ENCODE data around the gene AAGAB.

AAGAB gene

GRCh38 chr15:67183443-67184169, 70.9 kb downstream of the AAGAB start:
- Histone ChIP-seq H3K4me3 (ENCODE audit: low read depth, low read length) (no peak overlapping the region), H3K27ac (peak overlapping the region; percentile 1), H3K36me3 (replicated peaks) (peaks cover 90% of the 10 kb centered on the region), H3K27me3 (replicated peaks) (no peaks in the 10 kb centered on the region)
- no peak for DNase-seq
- in situ Hi-C loops (cut with HindIII; ENCODE audit: low pct_ligation_motif_present, low sequenced_read_pairs): no loop called here
- TF ChIP-seq, protein P1, sequence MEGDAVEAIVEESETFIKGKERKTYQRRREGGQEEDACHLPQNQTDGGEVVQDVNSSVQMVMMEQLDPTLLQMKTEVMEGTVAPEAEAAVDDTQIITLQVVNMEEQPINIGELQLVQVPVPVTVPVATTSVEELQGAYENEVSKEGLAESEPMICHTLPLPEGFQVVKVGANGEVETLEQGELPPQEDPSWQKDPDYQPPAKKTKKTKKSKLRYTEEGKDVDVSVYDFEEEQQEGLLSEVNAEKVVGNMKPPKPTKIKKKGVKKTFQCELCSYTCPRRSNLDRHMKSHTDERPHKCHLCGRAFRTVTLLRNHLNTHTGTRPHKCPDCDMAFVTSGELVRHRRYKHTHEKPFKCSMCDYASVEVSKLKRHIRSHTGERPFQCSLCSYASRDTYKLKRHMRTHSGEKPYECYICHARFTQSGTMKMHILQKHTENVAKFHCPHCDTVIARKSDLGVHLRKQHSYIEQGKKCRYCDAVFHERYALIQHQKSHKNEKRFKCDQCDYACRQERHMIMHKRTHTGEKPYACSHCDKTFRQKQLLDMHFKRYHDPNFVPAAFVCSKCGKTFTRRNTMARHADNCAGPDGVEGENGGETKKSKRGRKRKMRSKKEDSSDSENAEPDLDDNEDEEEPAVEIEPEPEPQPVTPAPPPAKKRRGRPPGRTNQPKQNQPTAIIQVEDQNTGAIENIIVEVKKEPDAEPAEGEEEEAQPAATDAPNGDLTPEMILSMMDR (IDR thresholded peaks at IDR 0.05; ENCODE audit: low read depth, low read length, missing control alignments): no peak

DNA sequence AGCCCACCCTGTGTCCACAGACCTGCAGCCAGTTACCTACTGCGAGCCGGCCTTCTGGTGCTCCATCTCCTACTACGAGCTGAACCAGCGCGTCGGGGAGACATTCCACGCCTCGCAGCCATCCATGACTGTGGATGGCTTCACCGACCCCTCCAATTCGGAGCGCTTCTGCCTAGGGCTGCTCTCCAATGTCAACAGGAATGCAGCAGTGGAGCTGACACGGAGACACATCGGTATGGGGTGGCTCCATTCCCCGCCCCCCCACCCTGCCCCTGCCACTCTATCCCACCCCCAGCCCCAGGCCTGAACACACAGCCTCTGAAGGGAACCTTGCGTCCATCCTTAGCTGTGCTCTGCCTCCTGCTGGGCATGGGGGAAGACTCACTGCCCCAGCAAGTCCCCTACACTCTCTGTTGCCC, 73.2 kb downstream of the AAGAB start:
- in situ Hi-C loops (cut with HindIII; ENCODE audit: low pct_ligation_motif_present, low sequenced_read_pairs): no loop called here
- TF ChIP-seq, protein P1 (IDR thresholded peaks at IDR 0.05; ENCODE audit: low read depth, low read length, missing control alignments): peak; percentile 28
- peak overlapping the region; percentile 24 for H3K27ac ChIP-seq
- H3K4me3 ChIP-seq (ENCODE audit: low read depth, low read length): no peak overlapping the region
- DNase-seq: no peak
- H3K36me3 ChIP-seq (replicated peaks): peaks cover 88% of the 10 kb centered on the region
- H3K27me3 ChIP-seq (replicated peaks): no peaks in the 10 kb centered on the region

GRCh38 chr15:67180514-67181191, 73.8 kb downstream of the AAGAB start:
- TF ChIP-seq, protein P1 (IDR thresholded peaks at IDR 0.05; ENCODE audit: low read depth, low read length, missing control alignments): peak; percentile 26
- Histone ChIP-seq H3K4me3 (ENCODE audit: low read depth, low read length) (no peak overlapping the region), H3K36me3 (replicated peaks) (peaks cover 89% of the 10 kb centered on the region), H3K27me3 (replicated peaks) (no peaks in the 10 kb centered on the region), H3K27ac (peak overlapping the region; percentile 24)
- in situ Hi-C loops (cut with HindIII; ENCODE audit: low pct_ligation_motif_present, low sequenced_read_pairs): no loop called here
- no peak for DNase-seq

DNA sequence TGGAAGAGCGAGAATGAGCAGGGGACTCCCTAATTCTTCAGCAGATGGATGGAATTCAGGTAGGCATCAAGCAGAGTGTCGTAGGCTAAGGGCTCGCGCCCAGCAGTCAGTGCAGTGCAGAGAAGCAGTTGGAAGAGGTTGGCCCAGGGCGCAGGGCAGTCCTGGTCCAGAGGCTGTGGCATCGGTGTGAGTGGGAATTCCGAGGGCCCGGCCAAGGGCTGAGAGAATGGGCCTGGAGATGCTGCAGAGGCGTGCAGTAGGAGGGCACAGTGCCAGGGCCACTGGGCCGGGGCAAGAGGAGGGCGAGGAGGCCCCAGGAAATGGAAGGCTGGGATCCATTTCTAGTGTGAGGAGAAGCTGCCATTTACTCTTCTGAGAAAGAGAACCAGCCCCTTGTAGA, 74.4 kb downstream of the AAGAB start:
- in situ Hi-C loops (cut with HindIII; ENCODE audit: low pct_ligation_motif_present, low sequenced_read_pairs): no loop called here
- H3K4me3 ChIP-seq (ENCODE audit: low read depth, low read length): no peak overlapping the region
- H3K27me3 ChIP-seq (replicated peaks): no peaks in the 10 kb centered on the region
- TF ChIP-seq, protein P1 (IDR thresholded peaks at IDR 0.05; ENCODE audit: low read depth, low read length, missing control alignments): no peak
- peak overlapping the region; percentile 99 for H3K27ac ChIP-seq
- no peak for DNase-seq
- peaks cover 89% of the 10 kb centered on the region for H3K36me3 ChIP-seq (replicated peaks)

DNA sequence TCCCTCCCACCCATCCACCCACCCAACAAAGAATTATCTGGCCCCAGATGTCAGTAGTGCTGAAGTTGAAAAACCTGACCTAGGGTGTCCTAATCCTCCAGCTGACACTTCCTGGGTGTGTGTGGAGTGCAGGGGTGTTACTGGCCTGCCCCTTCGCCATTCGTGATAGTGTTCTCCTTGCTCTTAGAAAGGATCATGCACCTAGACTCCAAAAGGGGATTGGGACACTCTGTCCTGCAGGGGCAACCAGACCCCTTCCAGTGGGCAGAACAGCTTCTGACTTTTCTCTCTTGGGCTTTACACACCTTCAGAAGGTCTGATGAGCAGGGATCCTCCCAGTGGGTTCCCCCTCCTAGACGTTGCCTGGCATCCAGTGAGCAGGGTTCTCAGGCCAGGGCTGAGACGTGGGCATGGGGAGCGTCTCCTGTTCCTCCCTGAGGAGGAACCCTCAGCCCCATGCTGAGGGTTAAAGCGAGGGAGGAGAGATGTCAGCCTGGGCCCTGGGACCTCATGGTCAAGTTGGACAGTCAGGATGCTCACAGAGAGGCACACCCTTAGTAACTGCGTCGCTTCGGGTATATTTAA, 75.0 kb downstream of the AAGAB start:
- DNase-seq: no peak
- in situ Hi-C loops (cut with HindIII; ENCODE audit: low pct_ligation_motif_present, low sequenced_read_pairs): no loop called here
- Histone ChIP-seq H3K4me3 (ENCODE audit: low read depth, low read length) (no peak overlapping the region), H3K27me3 (replicated peaks) (no peaks in the 10 kb centered on the region), H3K27ac (peak overlapping the region; percentile 99), H3K36me3 (replicated peaks) (peaks cover 89% of the 10 kb centered on the region)
- TF ChIP-seq, protein P1 (IDR thresholded peaks at IDR 0.05; ENCODE audit: low read depth, low read length, missing control alignments): no peak
